ENCODE results near the gene JUN. TPM values are rescaled to one million over a fixed set of nuclear protein-coding genes. Genes with fewer than 3 reads are reported as not detected.

Gene JUN
- total RNA-seq, 1 experiment from 2014 or later = 63.7 TPM

Other genes starting within 250 kb of the JUN start
- gene OMA1, start 237.3 kb downstream of the JUN start, total RNA-seq (2014; rRNA removed) = 11.7 and 20.6 TPM in 2 replicates
- gene TACSTD2, start 206.8 kb downstream of the JUN start, total RNA-seq (2014; rRNA removed) = not detected in 2 replicates
- gene MYSM1, start 84.0 kb downstream of the JUN start, total RNA-seq (2014; rRNA removed) = 16.6 and 41.4 TPM in 2 replicates